Measurements from ENCODE around the gene GBF1. TPM values are rescaled to one million over a fixed set of nuclear protein-coding genes. Genes with fewer than 3 reads are reported as not detected.

GBF1 gene
- total and polyA plus RNA-seq, 2 of the 13 experiments (the other 11 are each of a cell fraction or from before 2014, with no cell fraction given), result 17.1 to 21.9 TPM

DNA sequence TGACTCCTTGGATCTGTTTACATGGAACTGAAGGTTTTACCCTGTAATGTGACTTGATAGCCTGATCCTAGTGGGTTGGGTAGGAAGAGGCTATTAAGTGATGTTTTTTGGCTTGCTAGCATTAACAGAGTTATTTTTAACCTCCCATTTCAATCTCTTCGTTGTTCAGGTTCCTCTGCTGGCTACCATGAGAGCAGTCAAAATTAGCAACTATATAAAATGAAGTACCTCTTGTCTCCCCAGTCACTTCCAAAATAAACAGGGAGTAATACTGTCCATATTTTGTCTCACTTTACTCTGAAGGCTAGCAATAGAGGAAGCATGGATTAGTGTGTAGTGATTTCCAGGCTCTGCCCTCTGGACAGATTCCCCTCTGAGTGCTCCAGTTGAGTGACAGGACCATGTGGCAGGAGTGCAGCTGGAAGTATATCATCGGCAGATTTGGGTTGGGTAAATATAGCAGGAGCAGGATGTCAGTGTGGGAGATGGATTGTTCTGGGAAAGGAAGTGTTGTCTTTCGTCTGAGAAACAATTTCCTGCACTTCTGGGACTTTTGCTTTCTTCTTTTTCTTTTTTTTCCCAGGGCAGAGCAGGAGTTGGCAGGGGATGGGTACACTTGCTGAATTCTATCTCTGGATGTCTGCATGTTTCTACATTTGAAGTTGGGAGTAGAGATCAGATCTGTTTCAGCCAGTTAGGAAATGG, 35.2 kb downstream of the GBF1 start (continued):
- TF ChIP-seq KLF6 (CRISPR knock-in tag; IDR thresholded peaks at IDR 0.05) (no peak), ZNF282 (IDR thresholded peaks at IDR 0.05; ENCODE audit: partially characterized antibody) (no peak)

DNA sequence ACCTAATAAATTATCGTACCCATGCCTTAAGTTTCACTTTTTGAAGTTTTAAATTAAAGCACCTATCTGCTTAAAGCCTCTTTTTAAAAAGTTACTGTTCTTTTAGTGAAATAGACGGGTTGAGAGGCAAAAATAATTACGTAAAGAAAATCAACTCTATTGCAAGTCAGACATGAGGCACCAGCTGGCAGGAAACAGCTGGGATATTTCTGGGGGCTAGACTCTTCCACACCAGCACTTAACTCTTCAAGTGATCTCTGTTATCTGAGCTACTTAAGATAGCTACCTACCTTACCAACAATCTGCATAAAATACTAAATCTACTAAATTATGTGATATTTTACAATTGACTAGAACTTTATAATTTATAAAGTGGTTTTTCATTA, 35.8 kb downstream of the GBF1 start:
- ChIA-PET CTCF (ENCODE audit: low intra/inter-chr PET ratio, low total read pairs) (no interaction called here), POLR2A (no interaction called here)
- in situ Hi-C loops (cut with HindIII; ENCODE audit: extremely low pct_ligation_motif_present, low pct_unique_long_range_greater_than_20kb), result no loop called here
- FAIRE-seq, result no peak
- Histone ChIP-seq H3K79me2 (ENCODE audit: insufficient read depth, low read length) (peaks cover 25% of the 10 kb centered on the region), H3K9me3 (ENCODE audit: low read length) (no peaks in the 10 kb centered on the region), H3K4me1 (ENCODE audit: insufficient read depth, low read length) (peaks cover 9% of the 10 kb centered on the region), H3K27ac (ENCODE audit: extremely low read length, insufficient read depth, low read length) (no peak overlapping the region), H2AFZ (ENCODE audit: low read length) (no peak overlapping the region), H4K20me1 (ENCODE audit: insufficient read depth, low read length) (no peaks in the 10 kb centered on the region), H3K36me3 (replicated peaks in 1 of 2; ENCODE audit: control insufficient read depth in 1 of 2, insufficient read depth in 2 of 2, low read length in 2 of 2) (peaks cover 4 to 17% of the 10 kb centered on the region in 2 experiments; a peak in 4 of 5 replicates), H3K9ac (ENCODE audit: insufficient read depth, low read depth, low read length) (no peak overlapping the region), H3K4me3 (replicated peaks in 1 of 3; ENCODE audit: insufficient read depth in 1 of 3, low read depth in 2 of 3, low read length in 3 of 3) (no peak overlapping the region), H3K27me3 (ENCODE audit: control insufficient read depth in 1 of 2, insufficient read depth in 2 of 2, low read length in 2 of 2) (no peaks in the 10 kb centered on the region), H3K4me2 (ENCODE audit: low read depth, low read length) (no peak overlapping the region)
- intact Hi-C loops (cut with micrococcal nuclease; ENCODE audit: unreplicated experiment), result loop anchor here (10.0 kb wide), 1 partner anchor 54 kb away; no protein-coding TSS in a partner anchor
- TF ChIP-seq POLR2G (IDR thresholded peaks at IDR 0.05; ENCODE audit: low read depth, low read length) (no peak), NR1H2 (CRISPR knock-in tag; IDR thresholded peaks at IDR 0.05; ENCODE audit: borderline replicate concordance, low read depth) (no peak), MXI1 (IDR thresholded peaks at IDR 0.05; ENCODE audit: borderline replicate concordance, low read depth, low read length) (no peak), SP5 (CRISPR knock-in tag; IDR thresholded peaks at IDR 0.05; ENCODE audit: borderline replicate concordance, low read depth) (no peak), ZKSCAN5 (CRISPR knock-in tag; IDR thresholded peaks at IDR 0.05) (no peak), ZNF136 (CRISPR knock-in tag; IDR thresholded peaks at IDR 0.05; ENCODE audit: low read depth) (no peak), ZNF670 (CRISPR knock-in tag; IDR thresholded peaks at IDR 0.05; ENCODE audit: borderline replicate concordance) (no peak), ATF7 (IDR thresholded peaks at IDR 0.05) (no peak), ATF7 (CRISPR knock-in tag; IDR thresholded peaks at IDR 0.05) (no peak), ZNF333 (CRISPR knock-in tag; IDR thresholded peaks at IDR 0.05; ENCODE audit: borderline replicate concordance) (no peak)
- TF ChIP-seq, protein P1, sequence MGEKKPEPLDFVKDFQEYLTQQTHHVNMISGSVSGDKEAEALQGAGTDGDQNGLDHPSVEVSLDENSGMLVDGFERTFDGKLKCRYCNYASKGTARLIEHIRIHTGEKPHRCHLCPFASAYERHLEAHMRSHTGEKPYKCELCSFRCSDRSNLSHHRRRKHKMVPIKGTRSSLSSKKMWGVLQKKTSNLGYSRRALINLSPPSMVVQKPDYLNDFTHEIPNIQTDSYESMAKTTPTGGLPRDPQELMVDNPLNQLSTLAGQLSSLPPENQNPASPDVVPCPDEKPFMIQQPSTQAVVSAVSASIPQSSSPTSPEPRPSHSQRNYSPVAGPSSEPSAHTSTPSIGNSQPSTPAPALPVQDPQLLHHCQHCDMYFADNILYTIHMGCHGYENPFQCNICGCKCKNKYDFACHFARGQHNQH (CRISPR knock-in tag; IDR thresholded peaks at IDR 0.05), result no peak
- TF ChIP-seq, protein P2, sequence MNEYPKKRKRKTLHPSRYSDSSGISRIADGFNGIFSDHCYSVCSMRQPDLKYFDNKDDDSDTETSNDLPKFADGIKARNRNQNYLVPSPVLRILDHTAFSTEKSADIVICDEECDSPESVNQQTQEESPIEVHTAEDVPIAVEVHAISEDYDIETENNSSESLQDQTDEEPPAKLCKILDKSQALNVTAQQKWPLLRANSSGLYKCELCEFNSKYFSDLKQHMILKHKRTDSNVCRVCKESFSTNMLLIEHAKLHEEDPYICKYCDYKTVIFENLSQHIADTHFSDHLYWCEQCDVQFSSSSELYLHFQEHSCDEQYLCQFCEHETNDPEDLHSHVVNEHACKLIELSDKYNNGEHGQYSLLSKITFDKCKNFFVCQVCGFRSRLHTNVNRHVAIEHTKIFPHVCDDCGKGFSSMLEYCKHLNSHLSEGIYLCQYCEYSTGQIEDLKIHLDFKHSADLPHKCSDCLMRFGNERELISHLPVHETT (CRISPR knock-in tag; conservative IDR thresholded peaks at IDR 0.05), result no peak
- TF ChIP-seq, protein P3, sequence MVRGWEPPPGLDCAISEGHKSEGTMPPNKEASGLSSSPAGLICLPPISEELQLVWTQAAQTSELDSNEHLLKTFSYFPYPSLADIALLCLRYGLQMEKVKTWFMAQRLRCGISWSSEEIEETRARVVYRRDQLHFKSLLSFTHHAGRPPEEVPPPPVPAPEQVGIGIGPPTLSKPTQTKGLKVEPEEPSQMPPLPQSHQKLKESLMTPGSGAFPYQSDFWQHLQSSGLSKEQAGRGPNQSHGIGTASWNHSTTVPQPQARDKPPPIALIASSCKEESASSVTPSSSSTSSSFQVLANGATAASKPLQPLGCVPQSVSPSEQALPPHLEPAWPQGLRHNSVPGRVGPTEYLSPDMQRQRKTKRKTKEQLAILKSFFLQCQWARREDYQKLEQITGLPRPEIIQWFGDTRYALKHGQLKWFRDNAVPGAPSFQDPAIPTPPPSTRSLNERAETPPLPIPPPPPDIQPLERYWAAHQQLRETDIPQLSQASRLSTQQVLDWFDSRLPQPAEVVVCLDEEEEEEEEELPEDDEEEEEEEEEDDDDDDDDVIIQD (CRISPR knock-in tag; IDR thresholded peaks at IDR 0.05; ENCODE audit: low read depth), result no peak
- TF ChIP-seq, protein P4, sequence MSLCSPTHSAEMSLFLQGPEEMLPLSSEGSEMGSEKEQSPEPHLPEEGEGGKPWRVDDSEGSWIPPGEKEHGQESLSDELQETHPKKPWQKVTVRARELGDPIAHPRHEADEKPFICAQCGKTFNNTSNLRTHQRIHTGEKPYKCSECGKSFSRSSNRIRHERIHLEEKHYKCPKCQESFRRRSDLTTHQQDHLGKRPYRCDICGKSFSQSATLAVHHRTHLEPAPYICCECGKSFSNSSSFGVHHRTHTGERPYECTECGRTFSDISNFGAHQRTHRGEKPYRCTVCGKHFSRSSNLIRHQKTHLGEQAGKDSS (CRISPR knock-in tag; IDR thresholded peaks at IDR 0.05; ENCODE audit: borderline replicate concordance, low read depth), result no peak
- TF ChIP-seq, protein P5, sequence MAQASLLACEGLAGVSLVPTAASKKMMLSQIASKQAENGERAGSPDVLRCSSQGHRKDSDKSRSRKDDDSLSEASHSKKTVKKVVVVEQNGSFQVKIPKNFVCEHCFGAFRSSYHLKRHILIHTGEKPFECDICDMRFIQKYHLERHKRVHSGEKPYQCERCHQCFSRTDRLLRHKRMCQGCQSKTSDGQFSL (CRISPR knock-in tag; IDR thresholded peaks at IDR 0.05), result no peak
- DNase-seq (ENCODE audit: low spot score), result no peak
- no TSS peak for BruUV-seq (replicated peaks)
- WGBS (ENCODE audit: low lambda C conversion rate), result 96% methylated on average over 3 of the region's 3 CpGs
- ATAC-seq, result no peak
